HG03575 (cell line): ENCODE results near the gene MRPL18.
"Not testable (repeated sequence)": the region's sequence is repeated elsewhere in the genome, so short reads cannot be mapped to it uniquely, and the experiment has no call there.

Source experiments
- ATAC-seq: cut with Tn5 transposase; IDR thresholded peaks from one replicate; pipeline ENCODE4 v1.9.1; 2021; ENCODE audit not compliant: unreplicated experiment, insufficient number of reproducible peaks, low FRiP score; ENCODE audit errors: extremely low read depth

MRPL18 gene

DNA sequence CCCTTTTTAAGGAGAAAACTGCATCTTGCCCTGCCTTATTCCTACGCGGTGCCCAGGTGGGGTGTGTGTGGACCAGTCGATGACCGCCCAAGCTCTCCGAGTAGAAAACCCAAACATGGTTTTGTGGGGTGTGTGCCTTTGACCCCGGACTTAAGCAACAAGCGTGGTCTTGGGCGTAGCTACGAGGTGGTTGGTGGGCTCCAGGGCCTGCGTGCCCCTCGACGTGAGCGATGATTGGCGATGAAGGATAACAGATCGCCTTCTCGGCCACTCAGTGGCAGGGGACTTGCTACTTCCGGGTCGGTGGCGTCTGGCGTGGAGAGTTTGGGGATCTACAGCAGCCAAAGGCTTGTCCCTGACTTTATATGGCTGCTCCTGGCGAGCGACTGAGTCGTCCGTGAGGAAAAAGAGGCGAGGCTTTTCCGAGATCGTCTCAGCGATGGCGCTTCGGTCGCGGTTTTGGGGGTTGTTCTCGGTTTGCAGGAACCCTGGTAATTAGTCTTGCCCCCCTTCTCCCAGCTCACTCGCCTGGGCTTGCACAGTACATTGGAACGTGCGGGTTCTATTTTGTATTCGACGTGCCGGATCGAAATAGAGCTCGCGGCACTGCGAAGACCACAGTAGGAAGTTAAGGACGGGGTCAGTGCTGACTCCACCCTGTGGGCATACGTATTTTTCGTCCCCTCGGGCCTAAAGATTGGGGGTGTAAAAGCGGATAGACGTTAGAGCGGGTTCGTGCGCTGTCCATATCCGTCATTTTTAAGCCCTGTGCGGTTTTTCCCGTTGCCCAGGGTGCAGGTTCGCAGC, at the start of gene MRPL18:
Gene MRPL18 (plus strand): TSS at position 319 of the 807 bp plus-strand sequence. CDS start 121 bp downstream, at position 440.
- peak; percentile 83 for ATAC-seq

DNA sequence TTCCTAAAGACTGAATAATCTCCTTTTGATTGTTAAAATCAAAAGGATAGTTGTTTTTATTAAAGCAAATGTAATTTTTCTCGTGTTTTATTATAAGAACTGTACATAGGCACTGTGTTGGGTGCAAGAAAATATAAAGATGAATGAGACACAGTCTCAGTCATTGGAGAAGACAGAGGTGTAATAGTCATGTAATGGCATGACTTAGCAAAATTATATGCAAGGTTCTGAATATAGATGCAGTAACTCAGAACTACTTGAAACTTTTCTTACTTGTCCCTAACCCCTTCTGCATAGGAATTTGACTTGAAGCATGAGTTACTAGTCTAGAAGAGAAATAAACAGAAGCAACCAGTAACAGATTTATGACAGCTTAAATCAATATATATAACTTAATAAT, 48.1 kb upstream of the MRPL18 start:
- no peak for ATAC-seq

DNA sequence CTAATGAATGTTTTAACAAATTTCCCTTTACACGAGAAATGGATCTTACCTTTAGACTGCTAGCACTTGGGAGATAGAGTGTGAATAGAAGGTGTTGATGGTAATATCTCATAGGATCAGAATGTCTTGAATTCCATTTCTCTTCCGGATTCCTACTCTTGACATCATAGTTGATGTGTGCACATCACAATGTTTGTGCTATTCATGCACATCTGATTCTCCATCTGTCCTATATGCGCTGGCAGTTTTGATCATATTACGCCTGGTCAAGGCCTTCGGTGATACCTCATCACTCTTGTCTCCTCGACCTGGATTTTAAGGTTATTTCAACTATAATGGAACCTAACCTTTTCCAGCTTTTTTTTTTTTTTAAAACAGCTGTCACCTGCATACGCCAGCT, 45.2 kb upstream of the MRPL18 start:
- ATAC-seq, result no peak

DNA sequence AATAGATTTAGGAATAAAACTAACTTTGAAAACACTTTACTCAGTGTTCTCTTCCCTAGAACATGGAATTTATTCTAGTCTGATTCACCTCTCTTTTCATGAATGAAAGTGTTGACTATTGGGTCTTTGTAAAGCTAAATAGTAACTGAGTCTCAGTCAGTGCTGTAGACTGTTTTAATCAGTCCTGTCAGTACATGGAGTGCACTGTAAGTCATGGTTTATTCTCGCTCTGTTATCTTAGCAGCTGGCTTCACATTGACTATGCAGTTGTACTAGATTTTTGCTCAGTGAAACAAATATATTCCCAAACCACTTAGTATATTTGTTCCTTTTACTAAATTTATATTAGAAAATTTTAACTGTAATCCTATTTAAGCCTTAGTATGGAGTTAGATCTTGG, 43.5 kb upstream of the MRPL18 start:
- no peak for ATAC-seq

DNA sequence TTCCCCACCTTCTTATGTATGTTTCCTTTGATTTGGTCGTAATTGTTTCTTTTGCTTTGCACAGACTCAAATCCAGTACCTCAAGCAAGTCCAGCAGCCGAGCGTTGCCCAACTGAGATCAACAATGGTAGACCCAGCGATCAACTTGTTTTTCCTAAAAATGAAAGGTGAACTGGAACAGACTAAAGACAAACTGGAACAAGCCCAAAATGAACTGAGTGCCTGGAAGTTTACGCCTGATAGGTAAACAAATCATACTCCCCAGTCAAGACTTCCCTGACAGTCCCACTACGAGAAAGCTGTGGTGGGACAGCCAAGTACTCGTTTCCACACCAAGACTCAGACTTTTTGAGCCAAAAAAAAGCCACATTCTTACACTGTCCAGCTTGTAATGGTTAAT, 42.1 kb upstream of the MRPL18 start:
- not testable (repeated sequence) for ATAC-seq

DNA sequence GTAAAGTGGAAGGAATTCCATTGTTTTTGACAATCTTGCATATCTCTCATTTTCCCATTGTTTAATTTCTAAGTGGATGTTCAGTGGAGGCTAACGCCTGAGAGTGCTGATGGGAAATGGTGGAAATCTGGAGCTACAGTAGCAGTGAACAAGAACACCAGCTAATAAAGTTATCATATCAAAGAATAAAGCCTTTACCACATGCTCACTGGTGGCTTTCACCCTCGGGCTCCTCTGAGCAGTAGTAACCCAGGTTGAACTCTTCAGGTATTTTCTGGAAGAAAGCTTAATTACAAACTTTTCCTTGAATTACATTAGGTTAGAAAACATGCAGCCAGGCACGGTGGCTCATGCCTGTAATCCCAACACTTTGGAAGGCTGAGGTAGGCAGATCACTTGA, 38.8 kb upstream of the MRPL18 start:
- ATAC-seq, result no peak

DNA sequence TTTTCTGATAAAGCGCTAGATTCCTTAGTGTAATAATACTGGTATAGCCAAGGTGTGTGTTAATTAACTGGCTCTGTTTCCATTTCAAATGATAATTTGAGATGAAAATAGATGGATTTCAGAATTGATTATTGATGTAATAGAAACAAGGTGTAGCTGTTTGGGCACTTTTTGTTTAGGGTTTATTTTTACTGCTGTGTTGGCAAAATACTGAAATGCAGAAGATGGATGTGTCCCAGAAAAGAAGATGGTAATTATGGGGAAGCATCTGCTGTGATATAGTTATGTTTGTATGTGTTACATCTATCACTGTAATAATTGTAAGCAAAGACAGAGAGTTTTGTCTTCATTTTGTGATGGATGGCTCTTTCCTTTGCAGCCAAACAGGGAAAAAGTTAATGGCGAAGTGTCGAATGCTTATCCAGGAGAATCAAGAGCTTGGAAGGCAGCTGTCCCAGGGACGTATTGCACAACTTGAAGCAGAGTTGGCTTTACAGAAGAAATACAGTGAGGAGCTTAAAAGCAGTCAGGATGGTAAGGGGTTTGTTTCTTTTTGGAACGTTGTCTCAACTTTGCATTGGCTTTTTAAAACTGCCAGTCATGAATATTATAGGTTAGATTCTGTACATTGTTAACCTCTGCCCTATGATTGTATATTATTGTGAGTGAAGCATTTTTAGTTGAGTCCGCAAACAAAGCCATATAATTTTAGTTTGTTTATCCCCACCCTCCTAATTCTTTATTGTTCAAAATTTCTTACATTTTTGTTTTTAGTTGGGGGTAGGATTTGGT, 37.0 kb upstream of the MRPL18 start:
- ATAC-seq, result no peak

DNA sequence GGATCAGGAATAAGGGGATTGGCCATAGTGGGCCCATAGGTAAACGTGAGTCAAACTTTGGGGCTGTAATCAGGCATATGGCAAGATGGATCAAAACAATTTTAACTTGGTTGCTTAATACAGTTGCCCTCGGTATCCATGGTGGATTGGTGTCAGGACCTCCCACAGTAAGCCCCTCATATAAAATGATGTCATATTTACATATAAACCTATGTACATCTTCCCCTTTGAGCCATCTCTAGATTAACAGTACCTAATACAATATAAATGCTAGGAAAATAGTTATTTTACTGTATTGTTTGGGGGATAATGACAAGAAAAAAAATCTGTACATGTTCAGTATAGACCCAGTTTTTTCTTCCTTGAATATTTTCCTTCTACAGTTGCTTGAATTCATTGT, 35.9 kb upstream of the MRPL18 start:
- ATAC-seq, result no peak

DNA sequence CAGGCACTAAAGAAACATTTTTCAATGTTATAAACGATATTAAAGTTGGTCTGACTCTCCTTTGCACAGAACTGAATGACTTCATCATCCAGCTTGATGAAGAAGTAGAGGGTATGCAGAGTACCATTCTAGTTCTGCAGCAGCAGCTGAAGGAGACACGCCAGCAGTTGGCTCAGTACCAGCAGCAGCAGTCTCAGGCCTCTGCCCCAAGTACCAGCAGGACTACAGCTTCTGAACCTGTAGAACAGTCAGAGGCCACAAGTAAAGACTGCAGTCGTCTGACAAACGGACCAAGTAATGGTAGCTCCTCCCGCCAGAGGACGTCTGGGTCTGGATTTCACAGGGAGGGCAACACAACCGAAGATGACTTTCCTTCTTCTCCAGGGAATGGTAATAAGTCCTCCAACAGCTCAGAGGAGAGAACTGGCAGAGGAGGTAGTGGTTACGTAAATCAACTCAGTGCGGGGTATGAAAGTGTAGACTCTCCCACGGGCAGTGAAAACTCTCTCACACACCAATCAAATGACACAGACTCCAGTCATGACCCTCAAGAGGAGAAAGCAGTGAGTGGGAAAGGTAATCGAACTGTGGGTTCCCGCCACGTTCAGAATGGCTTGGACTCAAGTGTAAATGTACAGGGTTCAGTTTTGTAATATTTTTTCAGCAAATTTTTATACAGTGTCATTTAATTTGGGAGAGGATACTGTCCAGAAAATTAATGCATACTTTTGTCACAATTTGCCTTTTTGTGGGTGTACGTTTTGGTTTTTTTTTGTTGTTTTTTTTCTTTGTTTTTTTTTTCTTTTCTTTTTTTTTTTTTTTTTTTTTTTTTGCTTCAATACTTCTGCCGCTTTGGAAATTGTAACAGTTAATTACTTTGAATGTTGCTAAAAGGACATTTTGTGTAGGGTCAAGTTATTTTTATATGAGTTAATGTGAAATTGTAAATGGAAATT, 35.0 kb upstream of the MRPL18 start:
- ATAC-seq, result no peak

DNA sequence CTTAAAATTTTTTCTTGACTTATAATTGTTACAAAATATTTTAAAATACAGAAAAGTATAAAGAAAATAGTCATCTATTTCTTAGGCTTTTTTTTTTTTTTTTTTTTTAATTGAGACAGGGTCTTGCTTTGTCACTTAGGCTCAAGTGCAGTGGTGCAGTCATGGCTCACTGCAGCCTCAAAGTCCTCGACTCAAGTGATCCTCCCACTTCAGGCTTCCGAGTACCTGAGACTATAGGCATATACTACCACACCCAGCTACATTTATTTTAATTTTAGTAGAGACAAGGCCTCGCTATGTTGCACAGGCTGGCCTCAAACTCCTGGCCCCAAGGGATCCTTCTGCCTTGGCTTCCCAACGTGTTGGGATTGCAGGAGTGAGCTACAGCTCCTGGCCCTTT, 33.8 kb upstream of the MRPL18 start:
- no peak for ATAC-seq

DNA sequence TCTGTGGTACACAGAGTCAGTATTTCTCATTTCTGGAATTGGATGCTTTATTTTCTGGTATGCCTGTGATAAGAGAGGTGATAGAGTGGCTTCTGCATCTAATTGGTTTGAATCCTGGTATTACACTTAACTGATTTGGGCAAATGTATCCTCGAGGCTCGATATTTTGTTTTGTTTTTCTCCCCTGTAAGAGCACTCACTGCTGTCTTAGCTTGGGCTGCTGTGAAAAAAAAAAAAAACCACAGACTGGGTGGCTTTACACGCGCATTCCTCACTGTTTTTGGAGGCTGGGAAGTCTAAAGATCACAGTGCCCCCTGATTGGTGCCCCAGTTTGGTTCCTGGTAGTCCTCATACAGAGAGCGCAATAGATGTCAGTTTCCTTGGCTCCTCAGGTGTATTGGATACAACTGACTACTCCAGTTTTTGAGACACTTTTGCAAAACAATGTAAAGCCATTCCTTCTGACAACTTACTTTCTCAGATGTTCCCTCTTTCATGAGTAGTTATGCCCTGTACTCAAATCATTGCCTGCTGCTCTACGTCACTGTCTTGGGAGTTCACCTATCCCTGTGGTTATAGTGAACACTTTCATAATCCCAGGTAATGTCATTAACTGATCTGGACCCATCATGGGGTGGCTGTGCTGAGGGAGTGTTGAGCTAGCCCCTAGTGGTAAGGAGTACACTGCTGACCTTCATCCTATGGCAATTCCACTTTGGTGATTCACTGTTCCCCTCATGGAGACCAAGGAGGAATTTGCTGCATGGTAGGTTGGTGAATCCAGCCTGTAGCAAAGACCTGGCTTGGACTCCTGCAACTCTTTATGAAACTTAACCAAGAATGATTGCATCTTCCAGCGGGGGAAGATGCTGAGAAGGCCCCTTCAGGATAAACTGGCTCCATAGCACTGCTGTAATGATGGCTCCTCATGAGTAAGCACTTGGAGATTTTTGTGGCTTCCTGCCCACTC, 32.0 kb upstream of the MRPL18 start:
- ATAC-seq, result no peak

DNA sequence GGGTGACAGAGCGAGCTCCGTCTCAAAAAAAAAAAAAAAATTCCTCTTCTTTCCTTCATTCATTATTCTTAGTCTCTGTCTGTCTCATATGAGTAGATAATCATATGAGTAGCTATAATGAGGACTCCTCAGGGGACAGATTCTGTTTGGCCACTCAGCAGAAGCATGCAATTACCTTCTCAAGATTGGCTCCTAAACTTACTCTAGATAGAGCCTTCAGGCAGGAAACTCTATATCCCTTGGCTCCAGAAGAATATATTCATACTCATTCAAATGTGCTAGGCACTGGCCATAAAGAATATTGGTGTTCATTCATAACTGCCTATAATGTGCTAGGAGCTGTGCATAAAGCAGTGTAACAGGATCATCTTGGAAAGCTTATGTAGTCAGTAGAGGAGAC, 30.6 kb upstream of the MRPL18 start:
- no peak for ATAC-seq

DNA sequence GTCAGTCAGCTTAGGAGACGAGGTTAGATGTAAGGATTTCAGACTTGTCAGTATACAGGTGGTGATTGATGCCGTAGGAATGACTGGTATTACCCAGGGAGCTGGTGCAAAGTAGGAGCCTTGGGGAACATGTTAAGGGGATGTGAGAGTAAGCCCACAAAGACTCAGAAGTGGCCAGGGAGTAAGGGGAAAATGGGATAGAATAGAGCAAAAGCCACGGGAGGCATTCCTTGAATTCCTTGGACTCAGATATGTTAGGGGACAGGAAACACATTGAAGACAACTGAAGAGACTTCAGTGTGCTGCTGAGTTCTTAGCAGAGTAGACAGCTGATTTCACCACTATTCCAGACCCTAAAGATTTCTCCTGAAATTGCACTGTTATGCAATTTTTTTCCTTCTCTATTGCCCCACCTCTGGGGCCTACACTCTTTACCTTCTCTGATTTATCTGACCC, 29.6 kb upstream of the MRPL18 start:
- no peak for ATAC-seq

DNA sequence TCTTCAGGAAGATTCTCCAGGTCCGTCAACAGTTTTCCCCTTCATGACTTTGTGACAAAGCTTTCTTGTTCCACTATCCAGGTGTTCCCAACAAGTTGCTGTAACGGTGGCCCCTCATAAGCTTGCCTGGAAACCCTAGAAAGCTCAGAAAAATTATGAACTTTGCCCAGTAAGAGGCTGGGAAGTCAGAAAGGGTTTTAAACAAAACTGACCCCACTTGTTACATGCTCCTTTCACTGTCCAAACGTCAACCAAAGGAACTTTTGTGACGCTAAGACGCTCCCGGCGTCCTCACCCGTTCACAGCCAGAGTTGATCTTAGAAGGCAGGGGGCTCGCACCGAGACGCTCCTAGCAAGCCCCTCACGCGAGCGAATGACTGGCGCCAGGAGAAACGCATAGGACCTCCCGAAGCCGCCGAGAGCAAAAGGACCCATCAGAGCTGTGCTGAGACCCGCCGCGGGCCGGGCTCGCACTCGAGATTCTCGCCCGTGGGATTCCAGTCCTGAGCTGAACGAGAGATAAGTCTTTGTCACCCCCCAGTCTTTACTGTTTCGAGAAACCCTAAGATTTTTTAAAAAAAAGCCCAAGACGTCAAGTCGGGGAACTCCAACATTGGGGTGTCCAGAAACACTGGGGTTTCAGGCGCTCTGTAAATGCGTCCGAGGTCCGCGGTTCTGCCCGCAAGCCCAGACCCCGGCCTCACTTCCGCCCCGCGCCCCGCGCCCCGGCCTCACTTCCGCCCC, 29.0 kb upstream of the MRPL18 start:
- no peak for ATAC-seq

DNA sequence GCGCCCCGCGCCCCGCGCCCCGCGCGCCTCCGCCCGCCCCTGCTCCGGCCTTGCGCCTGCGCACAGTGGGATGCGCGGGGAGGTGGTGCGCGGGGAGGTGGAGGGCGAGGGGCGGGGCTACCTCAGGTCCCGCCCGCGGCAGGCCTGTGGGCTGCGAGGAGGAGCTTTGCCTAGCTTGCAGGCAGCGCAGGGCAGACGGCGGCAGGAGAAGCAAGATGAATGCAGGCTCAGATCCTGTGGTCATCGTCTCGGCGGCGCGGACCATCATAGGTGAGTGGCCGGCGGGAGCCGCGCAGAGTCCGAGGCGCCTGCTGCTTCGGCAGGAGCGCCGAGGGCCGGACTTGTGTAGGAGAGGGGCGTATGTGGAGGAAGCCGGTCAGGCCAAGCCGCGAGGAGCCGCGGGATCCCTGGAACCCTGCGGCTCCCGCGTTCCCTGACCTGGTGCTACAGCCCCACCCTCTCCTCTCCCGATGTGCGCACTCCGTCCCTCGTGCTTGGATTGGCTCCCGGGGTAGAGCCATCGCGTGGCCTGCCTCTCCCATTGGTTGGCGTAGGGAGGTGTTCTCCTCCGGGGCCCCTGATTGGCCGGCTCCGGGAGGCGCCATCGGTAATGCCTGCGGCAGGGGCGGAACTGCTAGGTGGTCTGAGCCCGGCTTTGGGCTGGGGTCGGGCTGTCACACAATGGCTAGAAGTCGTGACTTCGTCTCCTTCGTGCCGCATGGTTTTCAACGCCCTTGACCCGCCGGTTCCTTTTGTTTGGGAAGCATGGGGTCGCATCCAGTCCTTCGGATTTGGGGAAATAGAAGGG, 28.2 kb upstream of the MRPL18 start, which contains the start of gene ACAT2:
Gene ACAT2 (plus strand): TSS at position 173 of the 808 bp plus-strand sequence. CDS start 43 bp downstream, at position 216.
- peak; percentile 88 for ATAC-seq

DNA sequence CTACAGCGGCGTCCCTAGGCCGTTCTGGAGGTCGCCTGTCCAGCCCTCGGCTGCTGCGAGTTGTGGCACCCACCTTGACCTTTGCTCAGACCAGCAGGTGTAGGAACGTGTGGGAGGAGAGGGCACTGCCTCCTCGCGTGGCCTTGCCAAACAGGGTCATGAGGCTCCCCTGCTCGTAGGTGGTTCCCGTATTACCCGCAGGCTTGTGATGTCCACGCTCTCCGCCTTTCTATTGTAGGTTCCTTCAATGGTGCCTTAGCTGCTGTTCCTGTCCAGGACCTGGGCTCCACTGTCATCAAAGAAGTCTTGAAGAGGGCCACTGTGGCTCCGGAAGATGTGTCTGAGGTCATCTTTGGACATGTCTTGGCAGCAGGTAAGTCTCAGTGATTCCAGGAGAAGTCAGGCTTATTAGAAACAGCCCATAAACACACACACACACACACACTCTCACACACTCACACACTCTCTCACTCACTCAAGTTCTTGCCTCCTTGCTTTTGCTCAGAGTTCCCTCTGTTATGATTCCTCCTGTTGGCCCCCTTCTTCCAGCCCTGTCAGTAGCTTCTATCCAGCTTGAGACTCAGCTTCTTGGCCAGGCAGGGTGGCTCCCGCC, 27.5 kb upstream of the MRPL18 start:
- peak; percentile 9 for ATAC-seq
